SU-DHL-6 (cell line): ENCODE data around the gene FCRL1.

ENCODE experiments used
- H2AFZ ChIP-seq: fragments of 200-600 bp; sonication (generic); 2 replicates; pipeline ENCODE4 v1.6.1; 2014; ENCODE audit warnings: low read depth, mild to moderate bottlenecking, moderate library complexity, mixed read lengths, antibody characterized with exemption, low read length; ENCODE audit not compliant: severe bottlenecking
- H3F3A ChIP-seq: fragments of 200-600 bp; shearing (Covaris generic); 2 replicates; pipeline ENCODE4 v1.6.0; 2016; ENCODE audit warnings: antibody characterized with exemption, mild to moderate bottlenecking; ENCODE audit not compliant: insufficient read depth
- H3K27ac ChIP-seq: fragments of 200-600 bp; sonication (generic); 2 replicates; pipeline ENCODE4 v1.5.1; 2016; ENCODE audit warnings: low read depth, mild to moderate bottlenecking, low read length, moderate library complexity, mixed read lengths
- H3K27me3 ChIP-seq: fragments of 200-600 bp; sonication (generic), shearing (Covaris generic); 2 replicates; pipeline ENCODE4 v1.6.0; 2014; ENCODE audit warnings: mild to moderate bottlenecking, low read length
- H3K36me3 ChIP-seq: fragments of 200-600 bp; sonication (generic); 2 replicates; pipeline ENCODE4 v1.6.1; 2014; ENCODE audit warnings: mild to moderate bottlenecking, low read length, mixed read lengths
- H3K4me2 ChIP-seq: fragments of 300-600, 200-600 bp; shearing (Covaris generic), sonication (generic); 2 replicates; pipeline ENCODE4 v1.6.0; 2014; ENCODE audit warnings: low read length, low read depth, mild to moderate bottlenecking; ENCODE audit not compliant: poor library complexity, severe bottlenecking
- H3K4me3 ChIP-seq: fragments of 200-600 bp; sonication (generic); 2 replicates; pipeline ENCODE4 v1.5.1; 2014; ENCODE audit warnings: antibody characterized with exemption, low read length, mild to moderate bottlenecking, mixed read lengths; ENCODE audit not compliant: insufficient read depth, poor library complexity, severe bottlenecking
- H3K79me2 ChIP-seq: fragments of 200-600 bp; sonication (generic); 2 replicates; pipeline ENCODE4 v1.6.1; 2014; ENCODE audit warnings: mild to moderate bottlenecking, low read length, moderate library complexity; ENCODE audit not compliant: insufficient read depth
- H3K9ac ChIP-seq: fragments of 200-600 bp; sonication (generic); 2 replicates; pipeline ENCODE4 v1.7.0; 2014; ENCODE audit warnings: mild to moderate bottlenecking, low read length
- H3K9me2 ChIP-seq: fragments of 200-600 bp; sonication (generic); replicated peaks from 2 replicates; pipeline ENCODE4 v1.6.1; 2014; ENCODE audit warnings: low read length; ENCODE audit not compliant: insufficient read depth
- H3K9me3 ChIP-seq: fragments of 200-600 bp; sonication (generic); 2 replicates; pipeline ENCODE4 v1.6.1; 2014; ENCODE audit warnings: low read length, mixed read lengths; ENCODE audit not compliant: insufficient read depth
- H4K20me1 ChIP-seq: fragments of 200-600 bp; sonication (generic); 2 replicates; pipeline ENCODE4 v1.6.1; 2014; ENCODE audit warnings: low read depth, mild to moderate bottlenecking, antibody characterized with exemption, low read length, moderate library complexity, mixed read lengths
- CTCF ChIP-seq: fragments of 200-600 bp; sonication (generic); IDR thresholded peaks from one replicate; pipeline ENCODE4 v1.5.1; 2017; ENCODE audit warnings: antibody characterized with exemption, mild to moderate bottlenecking, low read length, moderate library complexity; ENCODE audit not compliant: insufficient read depth, poor library complexity, severe bottlenecking
- EZH2phosphoT487 ChIP-seq: fragments of 200-600 bp; sonication (generic), shearing (Covaris generic); conservative IDR thresholded peaks from 2 replicates; pipeline ENCODE4 v1.6.1; 2018; ENCODE audit warnings: mild to moderate bottlenecking, antibody characterized with exemption, low read length, moderate library complexity, mixed read lengths

The FCRL1 gene

GRCh38 chr1:157813269-157813668, 6.7 kb downstream of the FCRL1 start:
- Histone ChIP-seq H3K36me3 (peaks cover 31% of the 10 kb centered on the region), H3K4me2 (no peak overlapping the region), H3K4me3 (no peak overlapping the region), H3K27me3 (no peaks in the 10 kb centered on the region), H3K27ac (peak overlapping the region; percentile 86; the same call in 1 of the 2 replicates), H3K9ac (no peak overlapping the region), H4K20me1 (no peaks in the 10 kb centered on the region), H3K9me2 (no peaks in the 10 kb centered on the region), H3K9me3 (peaks cover 12% of the 10 kb centered on the region; the same call in 1 of the 2 replicates), H3K79me2 (peaks cover 95% of the 10 kb centered on the region), H3F3A (peaks cover 40% of the 10 kb centered on the region), H2AFZ (no peak overlapping the region)
- TF ChIP-seq CTCF (no peak), EZH2phosphoT487 (no peak)

- H3K4me3 ChIP-seq, result peak overlapping the region; percentile 32
- TF ChIP-seq EZH2phosphoT487 (no peak), CTCF (no peak)
Observed at GRCh38 chr1:157806431-157807149, 13.3 kb downstream of the FCRL1 start.

GRCh38 chr1:157803851-157804250, 16.1 kb downstream of the FCRL1 start:
- TF ChIP-seq CTCF (no peak), EZH2phosphoT487 (no peak)
- H3F3A ChIP-seq, result peaks cover 40% of the 10 kb centered on the region
- no peak overlapping the region for H3K4me2 ChIP-seq
- peaks cover 3% of the 10 kb centered on the region; the same call in 1 of the 2 replicates for H3K36me3 ChIP-seq
- H3K4me3 ChIP-seq, result no peak overlapping the region
- H3K79me2 ChIP-seq, result peaks cover 26% of the 10 kb centered on the region; the same call in 1 of the 2 replicates
- no peak overlapping the region for H3K9ac ChIP-seq
- no peak overlapping the region for H2AFZ ChIP-seq
- H3K27me3 ChIP-seq, result no peaks in the 10 kb centered on the region
- H3K27ac ChIP-seq, result peak overlapping the region; percentile 96
- H3K9me2 ChIP-seq, result no peaks in the 10 kb centered on the region
- H4K20me1 ChIP-seq, result no peaks in the 10 kb centered on the region
- no peaks in the 10 kb centered on the region for H3K9me3 ChIP-seq

More at GRCh38 chr1:157806431-157807149, 13.3 kb downstream of the FCRL1 start:
- Histone ChIP-seq H2AFZ (no peak overlapping the region), H3K36me3 (peaks cover 6% of the 10 kb centered on the region), H4K20me1 (no peaks in the 10 kb centered on the region), H3K9me2 (no peaks in the 10 kb centered on the region), H3K27me3 (no peaks in the 10 kb centered on the region), H3K27ac (peak overlapping the region; percentile 96), H3K9me3 (no peaks in the 10 kb centered on the region), H3K79me2 (peaks cover 50% of the 10 kb centered on the region), H3K9ac (peak overlapping the region; percentile 57), H3K4me2 (peak overlapping the region; percentile 77), H3F3A (peaks cover 49% of the 10 kb centered on the region)
